Keratinocyte (primary cell): Measurements from ENCODE around the gene LY6G5B.

ENCODE experiments used
- EZH2 ChIP-seq: IDR thresholded peaks from one replicate; pipeline ENCODE4 v1.6.1; 2012; ENCODE audit warnings: inconsistent platforms, mild to moderate bottlenecking, low read length, moderate library complexity
- TF ChIP-seq, protein P1 (sequence below), 3 experiments: IDR thresholded peaks in 1 of 3; conservative IDR thresholded peaks in 1 of 3; optimal IDR thresholded peaks in 1 of 3; 2 replicates in 2 of 3; 3 replicates in 1 of 3; pipeline versions ENCODE3 to v1.5.1; 2011; ENCODE audit warnings: low read length in 3 of 3, mild to moderate bottlenecking in 3 of 3, moderate library complexity in 2 of 3, control low read depth in 1 of 3, inconsistent platforms in 1 of 3; ENCODE audit not compliant: insufficient read depth in 2 of 3; ENCODE audit errors: extremely low read depth in 1 of 3

DNA sequence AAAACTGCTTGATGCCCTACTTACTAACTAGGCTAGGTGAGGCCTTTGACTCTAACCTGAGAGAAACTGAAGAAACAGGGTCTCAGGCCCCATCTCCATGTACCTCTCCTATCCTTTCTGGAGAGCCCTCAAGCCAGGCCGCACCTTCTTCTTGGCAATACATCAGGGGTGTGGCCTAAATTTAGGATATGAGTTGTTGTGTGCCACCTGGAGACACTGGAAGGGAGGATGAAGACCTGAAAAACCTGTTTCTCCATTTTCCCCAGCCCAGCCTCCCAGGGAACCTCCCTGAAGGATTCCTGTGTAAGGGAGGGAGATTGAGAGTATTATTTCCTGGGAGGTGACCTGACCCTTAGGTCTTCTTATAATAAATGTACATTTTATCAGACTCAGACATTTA lies 48.5 kb downstream of the LY6G5B start:
- TF ChIP-seq, protein P1, sequence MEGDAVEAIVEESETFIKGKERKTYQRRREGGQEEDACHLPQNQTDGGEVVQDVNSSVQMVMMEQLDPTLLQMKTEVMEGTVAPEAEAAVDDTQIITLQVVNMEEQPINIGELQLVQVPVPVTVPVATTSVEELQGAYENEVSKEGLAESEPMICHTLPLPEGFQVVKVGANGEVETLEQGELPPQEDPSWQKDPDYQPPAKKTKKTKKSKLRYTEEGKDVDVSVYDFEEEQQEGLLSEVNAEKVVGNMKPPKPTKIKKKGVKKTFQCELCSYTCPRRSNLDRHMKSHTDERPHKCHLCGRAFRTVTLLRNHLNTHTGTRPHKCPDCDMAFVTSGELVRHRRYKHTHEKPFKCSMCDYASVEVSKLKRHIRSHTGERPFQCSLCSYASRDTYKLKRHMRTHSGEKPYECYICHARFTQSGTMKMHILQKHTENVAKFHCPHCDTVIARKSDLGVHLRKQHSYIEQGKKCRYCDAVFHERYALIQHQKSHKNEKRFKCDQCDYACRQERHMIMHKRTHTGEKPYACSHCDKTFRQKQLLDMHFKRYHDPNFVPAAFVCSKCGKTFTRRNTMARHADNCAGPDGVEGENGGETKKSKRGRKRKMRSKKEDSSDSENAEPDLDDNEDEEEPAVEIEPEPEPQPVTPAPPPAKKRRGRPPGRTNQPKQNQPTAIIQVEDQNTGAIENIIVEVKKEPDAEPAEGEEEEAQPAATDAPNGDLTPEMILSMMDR (optimal IDR thresholded peaks at IDR 0.05 in 1 of 3, IDR thresholded peaks at IDR 0.05 in 1 of 3, conservative IDR thresholded peaks at IDR 0.05 in 1 of 3; ENCODE audit: extremely low read depth in 1 of 3, insufficient read depth in 2 of 3, low read length in 3 of 3) = no peak
- no peak for TF ChIP-seq EZH2
